ENCODE measurements around the gene GLYATL2. TPM values are rescaled to one million over a fixed set of nuclear protein-coding genes. Genes with fewer than 3 reads are reported as not detected.

The GLYATL2 gene, protein sequence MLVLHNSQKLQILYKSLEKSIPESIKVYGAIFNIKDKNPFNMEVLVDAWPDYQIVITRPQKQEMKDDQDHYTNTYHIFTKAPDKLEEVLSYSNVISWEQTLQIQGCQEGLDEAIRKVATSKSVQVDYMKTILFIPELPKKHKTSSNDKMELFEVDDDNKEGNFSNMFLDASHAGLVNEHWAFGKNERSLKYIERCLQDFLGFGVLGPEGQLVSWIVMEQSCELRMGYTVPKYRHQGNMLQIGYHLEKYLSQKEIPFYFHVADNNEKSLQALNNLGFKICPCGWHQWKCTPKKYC
- 1.8 TPM for polyA plus RNA-seq (2013, experiment 1 of 2)
- polyA plus RNA-seq (2013, experiment 2 of 2) = 2.4 TPM

DNA sequence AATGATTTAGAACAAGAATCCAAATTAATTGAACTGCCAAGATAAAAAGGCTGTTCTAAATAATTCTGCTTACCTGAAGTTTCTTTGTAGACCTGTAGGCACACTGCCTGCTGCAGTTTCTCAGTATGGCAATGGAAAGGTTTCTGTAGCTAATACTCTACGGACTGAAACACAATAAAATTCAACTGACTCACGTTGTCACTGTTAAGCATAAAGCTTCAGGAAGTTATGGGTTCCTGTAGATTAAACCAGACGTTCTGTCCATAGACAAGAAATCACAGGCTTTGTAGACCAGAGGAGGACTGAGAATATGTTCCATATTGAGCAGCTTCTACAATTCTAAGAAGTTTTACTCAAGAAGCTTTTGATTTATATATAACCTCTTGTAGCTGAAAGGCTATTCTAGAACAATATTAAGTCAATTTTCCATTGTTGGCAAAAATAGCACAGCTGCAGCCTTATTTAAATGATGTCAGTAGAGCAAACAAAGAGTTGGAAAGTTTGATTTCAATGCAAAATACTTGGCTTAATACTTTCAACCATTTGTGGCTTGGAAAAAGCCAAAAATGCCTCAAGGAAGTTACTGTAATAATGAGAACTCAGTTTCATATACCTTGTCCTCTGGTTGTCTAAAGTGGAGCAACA lies at the start of gene GLYATL2:
GLYATL2 (minus strand) TSS at position 344 of the 645 bp plus-strand sequence. CDS start 5,092 bp downstream, outside the sequence.
- Histone ChIP-seq H3K4me3 (ENCODE audit: low read length in 2 of 2) (no peak within 1 kb of the TSS), H4K8ac (ENCODE audit: low read depth, low read length) (no peak within 1 kb of the TSS), H3K9ac (ENCODE audit: low read depth, low read length, poor library complexity) (no peak within 1 kb of the TSS), H3K9me3 (replicated peaks in 1 of 2; ENCODE audit: control insufficient read depth in 2 of 2, insufficient read depth in 1 of 2, low read depth in 1 of 2, low read length in 2 of 2) (no peaks in the 10 kb centered on the region), H4K91ac (ENCODE audit: low read depth, low read length, poor library complexity) (no peak within 1 kb of the TSS), H3K14ac (ENCODE audit: low read length) (no peak within 1 kb of the TSS), H3K4me1 (ENCODE audit: control insufficient read depth in 2 of 2, insufficient read depth in 1 of 2, low read depth in 1 of 2, low read length in 2 of 2) (no peaks in the 10 kb centered on the region), H2BK5ac (ENCODE audit: low read length) (no peak within 1 kb of the TSS), H3K4ac (ENCODE audit: low read length) (no peak within 1 kb of the TSS), H3K27me3 (ENCODE audit: control insufficient read depth in 3 of 3, insufficient read depth in 3 of 3, low read depth in 1 of 3, low read length in 3 of 3) (peaks cover 0 to 3% (median 0%) of the 10 kb centered on the region in 3 experiments), H3K36me3 (replicated peaks in 1 of 2; ENCODE audit: control insufficient read depth in 2 of 2, insufficient read depth in 2 of 2, low read length in 2 of 2) (no peaks in the 10 kb centered on the region), H2BK15ac (ENCODE audit: low read length) (no peak within 1 kb of the TSS), H2AFZ (ENCODE audit: low read length) (no peak within 1 kb of the TSS), H3K23ac (ENCODE audit: low read depth, low read length, poor library complexity) (no peak within 1 kb of the TSS), H3K27ac (replicated peaks; ENCODE audit: low read length) (no peak within 1 kb of the TSS), H3K4me2 (ENCODE audit: insufficient read depth, low read length, poor library complexity, severe bottlenecking) (no peak within 1 kb of the TSS), H3K18ac (ENCODE audit: low read length) (no peak within 1 kb of the TSS), H2AK5ac (ENCODE audit: low read depth, low read length) (no peak within 1 kb of the TSS), H3K79me1 (ENCODE audit: low read depth, low read length) (no peaks in the 10 kb centered on the region), H2BK120ac (ENCODE audit: low read depth, low read length) (no peak within 1 kb of the TSS), H2BK12ac (ENCODE audit: low read length) (no peak within 1 kb of the TSS)
- DNase-seq (ENCODE audit: low spot score) = no peak
- WGBS, 2 donors (ENCODE audit: extremely low coverage in 2 of 2, insufficient read length in 2 of 2, insufficient replicate concordance in 1 of 2) = no CpG with 5 or more reads among the region's 3 CpGs

DNA sequence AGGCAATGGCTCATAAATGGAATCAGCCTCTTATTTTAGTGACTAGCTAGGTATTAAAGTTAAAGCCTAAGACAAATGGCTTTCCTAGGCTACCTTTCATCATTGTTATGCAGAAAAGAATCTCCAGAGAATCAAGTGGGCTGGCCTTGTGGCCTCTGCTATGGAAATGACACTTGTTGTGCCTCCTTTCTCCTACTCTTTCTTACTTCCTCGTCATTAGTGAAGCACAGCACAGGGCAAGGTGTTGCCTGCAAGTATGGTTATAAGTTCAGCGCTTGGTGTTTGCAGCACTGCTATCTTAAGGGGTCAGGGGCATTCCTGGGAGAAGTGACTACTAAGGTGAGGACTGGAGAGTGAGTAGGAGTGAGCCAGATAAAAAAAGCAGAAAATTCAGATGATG lies 49.4 kb upstream of the GLYATL2 start:
- Histone ChIP-seq H3K14ac (ENCODE audit: low read length) (no peak overlapping the region), H4K91ac (ENCODE audit: low read depth, low read length, poor library complexity) (no peak overlapping the region), H3K4ac (ENCODE audit: low read length) (no peak overlapping the region), H3K4me1 (ENCODE audit: control insufficient read depth in 2 of 2, insufficient read depth in 1 of 2, low read depth in 1 of 2, low read length in 2 of 2) (no peaks in the 10 kb centered on the region), H3K36me3 (replicated peaks in 1 of 2; ENCODE audit: control insufficient read depth in 2 of 2, insufficient read depth in 2 of 2, low read length in 2 of 2) (peaks cover 4 to 13% of the 10 kb centered on the region in 2 donors), H3K18ac (ENCODE audit: low read length) (no peak overlapping the region), H2BK15ac (ENCODE audit: low read length) (no peak overlapping the region), H4K8ac (ENCODE audit: low read depth, low read length) (no peak overlapping the region), H3K27ac (replicated peaks; ENCODE audit: low read length) (no peak overlapping the region), H2BK12ac (ENCODE audit: low read length) (no peak overlapping the region), H3K4me3 (ENCODE audit: low read length in 2 of 2) (no peak overlapping the region), H3K9ac (ENCODE audit: low read depth, low read length, poor library complexity) (no peak overlapping the region), H3K27me3 (ENCODE audit: control insufficient read depth in 3 of 3, insufficient read depth in 3 of 3, low read depth in 1 of 3, low read length in 3 of 3) (no peaks in the 10 kb centered on the region), H2AK5ac (ENCODE audit: low read depth, low read length) (no peak overlapping the region), H3K4me2 (ENCODE audit: insufficient read depth, low read length, poor library complexity, severe bottlenecking) (no peak overlapping the region), H3K79me1 (ENCODE audit: low read depth, low read length) (no peaks in the 10 kb centered on the region), H2AFZ (ENCODE audit: low read length) (no peak overlapping the region), H3K23ac (ENCODE audit: low read depth, low read length, poor library complexity) (no peak overlapping the region), H3K9me3 (replicated peaks in 1 of 2; ENCODE audit: control insufficient read depth in 2 of 2, insufficient read depth in 1 of 2, low read depth in 1 of 2, low read length in 2 of 2) (no peaks in the 10 kb centered on the region), H2BK120ac (ENCODE audit: low read depth, low read length) (no peak overlapping the region), H2BK5ac (ENCODE audit: low read length) (no peak overlapping the region)
- no peak for DNase-seq (ENCODE audit: low spot score)
- no CpG with 5 or more reads among the region's 2 CpGs for WGBS, 2 donors (ENCODE audit: extremely low coverage in 2 of 2, insufficient read length in 2 of 2, insufficient replicate concordance in 1 of 2)

DNA sequence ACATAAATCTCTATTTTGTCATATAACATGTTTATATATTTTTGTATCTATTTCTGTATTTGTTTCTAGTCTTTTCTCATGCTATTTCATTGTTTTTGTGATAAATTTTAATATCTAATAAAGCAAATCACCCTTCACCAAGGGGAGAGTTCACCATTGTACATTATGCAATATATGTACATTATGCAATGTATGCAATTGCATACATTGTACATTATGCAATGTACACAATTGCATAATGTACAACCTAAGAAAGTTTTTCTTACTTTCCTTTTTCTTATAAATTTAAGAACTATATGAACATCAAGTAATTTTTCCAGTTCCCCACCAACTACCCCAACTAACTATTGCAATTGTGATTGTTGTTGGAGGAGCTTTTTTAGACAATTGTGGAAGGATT lies 44.1 kb upstream of the GLYATL2 start:
- Histone ChIP-seq H3K27ac (replicated peaks; ENCODE audit: low read length) (no peak overlapping the region), H3K4me3 (ENCODE audit: low read length in 2 of 2) (no peak overlapping the region), H3K9me3 (replicated peaks in 1 of 2; ENCODE audit: control insufficient read depth in 2 of 2, insufficient read depth in 1 of 2, low read depth in 1 of 2, low read length in 2 of 2) (no peaks in the 10 kb centered on the region), H2AFZ (ENCODE audit: low read length) (no peak overlapping the region), H3K79me1 (ENCODE audit: low read depth, low read length) (no peaks in the 10 kb centered on the region), H4K91ac (ENCODE audit: low read depth, low read length, poor library complexity) (no peak overlapping the region), H2BK12ac (ENCODE audit: low read length) (no peak overlapping the region), H3K4me1 (ENCODE audit: control insufficient read depth in 2 of 2, insufficient read depth in 1 of 2, low read depth in 1 of 2, low read length in 2 of 2) (no peaks in the 10 kb centered on the region), H4K8ac (ENCODE audit: low read depth, low read length) (no peak overlapping the region), H3K23ac (ENCODE audit: low read depth, low read length, poor library complexity) (no peak overlapping the region), H3K9ac (ENCODE audit: low read depth, low read length, poor library complexity) (no peak overlapping the region), H3K4me2 (ENCODE audit: insufficient read depth, low read length, poor library complexity, severe bottlenecking) (no peak overlapping the region), H2BK15ac (ENCODE audit: low read length) (no peak overlapping the region), H2BK5ac (ENCODE audit: low read length) (no peak overlapping the region), H3K14ac (ENCODE audit: low read length) (no peak overlapping the region), H2BK120ac (ENCODE audit: low read depth, low read length) (no peak overlapping the region), H3K36me3 (replicated peaks in 1 of 2; ENCODE audit: control insufficient read depth in 2 of 2, insufficient read depth in 2 of 2, low read length in 2 of 2) (peaks cover 0 to 13% of the 10 kb centered on the region in 2 donors), H3K18ac (ENCODE audit: low read length) (no peak overlapping the region), H3K4ac (ENCODE audit: low read length) (no peak overlapping the region), H3K27me3 (ENCODE audit: control insufficient read depth in 3 of 3, insufficient read depth in 3 of 3, low read depth in 1 of 3, low read length in 3 of 3) (no peaks in the 10 kb centered on the region), H2AK5ac (ENCODE audit: low read depth, low read length) (no peak overlapping the region)
- DNase-seq (ENCODE audit: low spot score) = no peak

DNA sequence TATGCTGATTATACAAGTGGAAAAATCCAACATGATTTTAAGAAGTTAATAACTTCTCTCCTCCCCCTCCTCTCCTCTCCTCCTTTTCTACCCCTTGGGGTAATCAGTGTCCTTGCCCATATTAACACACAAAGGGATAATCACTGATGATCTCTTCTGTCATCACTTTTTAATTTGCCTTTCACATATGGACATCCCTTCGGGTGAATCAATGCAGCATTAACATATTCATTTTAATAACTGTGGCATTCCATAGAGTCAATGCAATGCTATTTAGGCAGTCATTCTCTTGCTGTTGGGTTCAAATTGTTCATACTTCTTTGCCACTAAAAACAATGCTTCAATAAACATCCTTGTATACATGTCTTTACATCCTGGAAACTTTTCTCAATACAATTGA lies 42.9 kb upstream of the GLYATL2 start:
- Histone ChIP-seq H4K8ac (ENCODE audit: low read depth, low read length) (no peak overlapping the region), H3K79me1 (ENCODE audit: low read depth, low read length) (no peaks in the 10 kb centered on the region), H2BK5ac (ENCODE audit: low read length) (no peak overlapping the region), H3K36me3 (replicated peaks in 1 of 2; ENCODE audit: control insufficient read depth in 2 of 2, insufficient read depth in 2 of 2, low read length in 2 of 2) (peaks cover 0 to 4% of the 10 kb centered on the region in 2 donors), H4K91ac (ENCODE audit: low read depth, low read length, poor library complexity) (no peak overlapping the region), H2BK12ac (ENCODE audit: low read length) (no peak overlapping the region), H3K9me3 (replicated peaks in 1 of 2; ENCODE audit: control insufficient read depth in 2 of 2, insufficient read depth in 1 of 2, low read depth in 1 of 2, low read length in 2 of 2) (no peaks in the 10 kb centered on the region), H3K27ac (replicated peaks; ENCODE audit: low read length) (no peak overlapping the region), H3K18ac (ENCODE audit: low read length) (no peak overlapping the region), H2AK5ac (ENCODE audit: low read depth, low read length) (no peak overlapping the region), H3K27me3 (ENCODE audit: control insufficient read depth in 3 of 3, insufficient read depth in 3 of 3, low read depth in 1 of 3, low read length in 3 of 3) (no peaks in the 10 kb centered on the region), H3K4ac (ENCODE audit: low read length) (no peak overlapping the region), H2AFZ (ENCODE audit: low read length) (no peak overlapping the region), H2BK15ac (ENCODE audit: low read length) (no peak overlapping the region), H2BK120ac (ENCODE audit: low read depth, low read length) (no peak overlapping the region), H3K14ac (ENCODE audit: low read length) (no peak overlapping the region), H3K23ac (ENCODE audit: low read depth, low read length, poor library complexity) (no peak overlapping the region), H3K9ac (ENCODE audit: low read depth, low read length, poor library complexity) (no peak overlapping the region), H3K4me1 (ENCODE audit: control insufficient read depth in 2 of 2, insufficient read depth in 1 of 2, low read depth in 1 of 2, low read length in 2 of 2) (no peaks in the 10 kb centered on the region), H3K4me3 (ENCODE audit: low read length in 2 of 2) (no peak overlapping the region), H3K4me2 (ENCODE audit: insufficient read depth, low read length, poor library complexity, severe bottlenecking) (no peak overlapping the region)
- no CpG with 5 or more reads among the region's 1 CpG for whole genome bisulfite sequencing, 2 donors (ENCODE audit: extremely low coverage in 2 of 2, insufficient read length in 2 of 2, insufficient replicate concordance in 1 of 2)
- DNase-seq (ENCODE audit: low spot score) = no peak

Measured in neuronal stem cell (in vitro differentiated cells).